Measurements from ENCODE around the gene FAT1.
"Not testable (repeated sequence)": the region's sequence is repeated elsewhere in the genome, so short reads cannot be mapped to it uniquely, and the experiment has no call there.

Gene FAT1

GRCh38 chr4:186693159-186693815 is 30.4 kb downstream of the FAT1 start:
- DNase-seq = no peak

- no peak for DNase-seq
These were observed 32.3 kb downstream of the FAT1 start for GRCh38 chr4:186691396-186691795.

- DNase-seq = no peak
These were observed 34.2 kb downstream of the FAT1 start for GRCh38 chr4:186689476-186689875.

GRCh38 chr4:186688150-186688943 is 35.3 kb downstream of the FAT1 start:
- no peak for DNase-seq

GRCh38 chr4:186687265-186687664 is 36.4 kb downstream of the FAT1 start:
- no peak for DNase-seq

GRCh38 chr4:186685767-186686183 is 37.9 kb downstream of the FAT1 start:
- no peak for DNase-seq

GRCh38 chr4:186684889-186685309 is 38.8 kb downstream of the FAT1 start:
- DNase-seq = no peak

GRCh38 chr4:186684220-186684619 is 39.4 kb downstream of the FAT1 start:
- no peak for DNase-seq

- no peak for DNase-seq
These were observed 43.0 kb downstream of the FAT1 start for GRCh38 chr4:186680641-186681040.

- DNase-seq = no peak
These were observed 47.0 kb downstream of the FAT1 start for GRCh38 chr4:186676531-186677161.

- DNase-seq = no peak
These were observed 53.9 kb downstream of the FAT1 start for GRCh38 chr4:186669735-186670134.

- DNase-seq = no peak
These were observed 54.4 kb downstream of the FAT1 start for GRCh38 chr4:186669159-186669731.

- DNase-seq = no peak
These were observed 56.9 kb downstream of the FAT1 start for GRCh38 chr4:186666750-186667149.

GRCh38 chr4:186666252-186666651 is 57.4 kb downstream of the FAT1 start:
- no peak for DNase-seq

- DNase-seq = no peak
These were observed 63.3 kb downstream of the FAT1 start for GRCh38 chr4:186660403-186660802.

- no peak for DNase-seq
These were observed 63.7 kb downstream of the FAT1 start for GRCh38 chr4:186659935-186660334.

- DNase-seq = not testable (repeated sequence)
These were observed 64.2 kb downstream of the FAT1 start for GRCh38 chr4:186659456-186659855.

- no peak for DNase-seq
These were observed 65.0 kb downstream of the FAT1 start for GRCh38 chr4:186658657-186659056.

GRCh38 chr4:186657764-186658163 is 65.9 kb downstream of the FAT1 start:
- no peak for DNase-seq

GRCh38 chr4:186653969-186654368 is 69.7 kb downstream of the FAT1 start:
- DNase-seq = no peak

- no peak for DNase-seq
These were observed 72.0 kb downstream of the FAT1 start for GRCh38 chr4:186651624-186652023.

GRCh38 chr4:186651181-186651603 is 72.5 kb downstream of the FAT1 start:
- DNase-seq = no peak

- DNase-seq = no peak
These were observed 73.1 kb downstream of the FAT1 start for GRCh38 chr4:186650401-186651180.
